WERI-Rb-1 (cell line): ENCODE measurements around the gene TRIM44.

ENCODE experiments used
- DNase-seq: peaks from one replicate; pipeline ENCODE4 v3.0.0-alpha.2; 2020
- H3K27ac ChIP-seq: fragments of 250-450 bp; sonication (Bioruptor Pico); 2 replicates; pipeline ENCODE4 v1.5.1; 2020; ENCODE audit warnings: mild to moderate bottlenecking, moderate library complexity
- H3K27me3 ChIP-seq: fragments of 250-450 bp; sonication (Bioruptor Pico); 2 replicates; pipeline ENCODE4 v1.5.1; 2021; ENCODE audit warnings: mild to moderate bottlenecking, low read depth, moderate library complexity; ENCODE audit not compliant: insufficient read depth, severe bottlenecking
- H3K36me3 ChIP-seq: fragments of 250-450 bp; sonication (Bioruptor Pico); 2 replicates; pipeline ENCODE4 v1.5.1; 2020; ENCODE audit warnings: mild to moderate bottlenecking, moderate library complexity
- H3K4me3 ChIP-seq: 2 replicates; pipeline ENCODE4 v1.5.1; 2011; ENCODE audit warnings: low read depth, mild to moderate bottlenecking, control low read depth, low read length
- H3K9me3 ChIP-seq: fragments of 250-450 bp; sonication (Bioruptor Pico); 2 replicates; pipeline ENCODE4 v1.5.1; 2021; ENCODE audit warnings: mild to moderate bottlenecking, moderate library complexity; ENCODE audit not compliant: severe bottlenecking
- CTCF ChIP-seq: IDR thresholded peaks from 2 replicates; pipeline ENCODE4 v1.5.1; 2011; ENCODE audit warnings: low read depth, mild to moderate bottlenecking, control low read depth, inconsistent platforms, low read length

Gene TRIM44

GRCh38 chr11:35811783-35812182 lies 149.2 kb downstream of the TRIM44 start:
- Histone ChIP-seq H3K27ac (peak overlapping the region; percentile 67), H3K9me3 (no peaks in the 10 kb centered on the region), H3K36me3 (no peaks in the 10 kb centered on the region), H3K4me3 (no peak overlapping the region), H3K27me3 (no peaks in the 10 kb centered on the region)
- DNase-seq, result peak; percentile 64
- TF ChIP-seq CTCF, result peak; percentile 27; the same call in 1 of the 2 replicates

GRCh38 chr11:35812828-35813227 lies 150.3 kb downstream of the TRIM44 start:
- TF ChIP-seq CTCF, result no peak
- DNase-seq, result peak; percentile 16
- Histone ChIP-seq H3K27me3 (no peaks in the 10 kb centered on the region), H3K4me3 (no peak overlapping the region), H3K9me3 (no peaks in the 10 kb centered on the region), H3K36me3 (no peaks in the 10 kb centered on the region), H3K27ac (peak overlapping the region; percentile 67)

GRCh38 chr11:35814081-35814695 lies 151.6 kb downstream of the TRIM44 start:
- H3K4me3 ChIP-seq, result no peak overlapping the region
- no peaks in the 10 kb centered on the region for H3K27me3 ChIP-seq
- peak; percentile 21 for DNase-seq
- no peaks in the 10 kb centered on the region for H3K9me3 ChIP-seq
- no peak for TF ChIP-seq CTCF
- peak overlapping the region; percentile 73; the same call in 1 of the 2 replicates for H3K27ac ChIP-seq
- no peaks in the 10 kb centered on the region for H3K36me3 ChIP-seq

- Histone ChIP-seq H3K4me3 (no peak overlapping the region), H3K36me3 (no peaks in the 10 kb centered on the region), H3K27ac (peak overlapping the region; percentile 73), H3K9me3 (no peaks in the 10 kb centered on the region), H3K27me3 (no peaks in the 10 kb centered on the region)
- no peak for DNase-seq
- TF ChIP-seq CTCF, result no peak
Observed at GRCh38 chr11:35814720-35815305, 152.2 kb downstream of the TRIM44 start.

GRCh38 chr11:35815556-35816315 lies 153.2 kb downstream of the TRIM44 start:
- Histone ChIP-seq H3K4me3 (no peak overlapping the region), H3K27me3 (no peaks in the 10 kb centered on the region), H3K9me3 (no peaks in the 10 kb centered on the region), H3K36me3 (no peaks in the 10 kb centered on the region), H3K27ac (peak overlapping the region; percentile 73)
- TF ChIP-seq CTCF, result no peak
- DNase-seq, result peak; percentile 64
